RPMI7951 (cell line): ENCODE results near the gene ROMO1. TPM values are rescaled to one million over a fixed set of nuclear protein-coding genes. Genes with fewer than 3 reads are reported as not detected.
"Not testable (repeated sequence)": the region's sequence is repeated elsewhere in the genome, so short reads cannot be mapped to it uniquely, and the experiment has no call there.

Source experiments
- DNase-seq: peaks from one replicate; pipeline ENCODE4 v3.0.0-alpha.2; 2012; ENCODE audit warnings: low read depth
- total RNA-seq: library from RNA; depleted of rRNA; stranded (reverse); fragments of >200 nt; shearing (Covaris generic); gene quantifications from 2 replicates; pipeline ENCODE4 v1.2.3, GENCODE V29; 2014

The ROMO1 gene
- total RNA-seq, 1 experiment from 2014 or later: 624 TPM

DNA sequence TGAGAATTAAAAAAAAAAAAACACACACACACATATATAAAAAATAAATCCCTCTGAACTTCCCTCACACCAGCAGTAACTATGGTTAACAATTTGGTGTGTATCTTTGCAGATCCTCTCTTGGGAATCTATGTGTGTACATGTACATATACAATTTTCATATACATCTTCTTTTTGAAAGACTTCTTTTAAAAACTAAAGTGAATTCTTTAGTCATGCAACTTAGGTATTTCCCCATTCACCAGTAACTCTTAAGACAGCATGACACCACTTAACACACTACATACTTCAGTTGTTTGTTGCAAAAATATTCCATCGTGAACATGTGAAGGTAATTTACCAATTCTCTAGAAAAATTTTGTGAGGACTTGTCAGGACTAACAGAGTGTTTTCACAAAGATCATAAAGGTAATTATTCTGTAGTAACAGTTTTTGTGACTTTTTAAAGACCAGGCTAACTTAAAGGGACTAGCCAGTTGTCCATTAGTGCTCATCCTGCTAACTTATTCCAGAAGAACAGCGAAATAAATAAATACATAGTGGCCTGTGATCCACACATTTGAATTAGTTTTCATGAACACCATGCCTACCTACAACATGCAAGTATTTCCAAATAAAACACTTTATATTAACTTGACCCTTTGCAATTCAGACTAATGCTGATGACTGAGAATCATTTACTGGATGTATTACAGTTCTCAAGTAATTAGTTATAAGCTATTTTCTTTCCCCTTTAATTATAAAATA lies 30.8 kb downstream of the ROMO1 start:
- DNase-seq: no peak

DNA sequence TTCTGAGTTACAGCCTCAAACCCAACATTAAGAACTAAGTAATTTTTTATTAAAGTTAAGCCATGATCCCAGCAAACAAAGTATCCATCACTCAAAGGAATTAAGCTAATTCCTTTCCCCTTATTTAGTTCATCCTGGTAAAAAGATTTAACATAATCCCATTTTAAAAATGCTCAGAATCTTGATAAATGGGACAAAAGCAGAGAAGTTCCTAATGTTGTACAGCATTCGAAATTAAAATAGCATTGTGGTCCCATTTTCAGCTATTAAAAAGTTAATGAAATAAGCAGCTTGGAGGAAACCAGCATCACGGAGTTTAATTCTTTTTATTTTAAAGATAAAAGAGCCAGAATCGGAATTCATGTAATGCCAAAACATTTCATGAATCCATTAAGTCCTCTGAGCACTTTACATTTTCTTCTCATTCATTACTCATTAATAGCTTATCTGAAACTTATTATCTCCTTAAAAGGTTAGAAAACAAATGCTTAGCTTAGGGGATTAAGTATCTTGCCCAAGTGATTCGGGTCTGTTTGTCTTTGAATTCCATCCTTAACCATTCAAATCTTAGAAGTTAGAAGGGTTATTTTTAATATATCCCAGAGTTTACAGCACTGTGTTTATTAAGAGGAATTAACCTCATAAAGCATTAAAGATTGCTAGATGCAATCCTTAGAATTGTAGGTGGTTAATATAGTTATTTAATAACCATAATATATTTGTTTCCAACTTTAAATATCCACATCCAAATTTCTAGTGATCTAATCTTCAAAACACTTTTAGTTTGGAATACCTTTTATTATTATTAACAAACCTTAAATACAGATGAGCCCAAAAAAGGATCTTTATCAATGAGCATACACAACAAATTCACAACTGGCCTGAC lies 31.6 kb downstream of the ROMO1 start:
- no peak for DNase-seq

DNA sequence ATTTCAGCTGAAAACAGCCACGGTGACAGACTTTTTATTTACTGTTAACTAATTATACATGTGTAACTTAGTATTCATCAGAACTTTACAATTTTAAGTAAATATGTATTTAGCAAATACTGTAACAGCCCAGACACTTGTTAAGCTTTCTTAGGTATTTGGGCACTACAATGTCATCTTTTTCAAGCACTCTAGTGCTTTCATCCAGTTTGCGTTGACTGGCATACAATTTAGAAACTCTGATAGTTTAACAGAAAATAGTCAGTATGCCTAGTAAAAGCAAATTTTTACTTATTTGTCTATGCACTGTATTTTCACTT lies 32.2 kb downstream of the ROMO1 start:
- no peak for DNase-seq

DNA sequence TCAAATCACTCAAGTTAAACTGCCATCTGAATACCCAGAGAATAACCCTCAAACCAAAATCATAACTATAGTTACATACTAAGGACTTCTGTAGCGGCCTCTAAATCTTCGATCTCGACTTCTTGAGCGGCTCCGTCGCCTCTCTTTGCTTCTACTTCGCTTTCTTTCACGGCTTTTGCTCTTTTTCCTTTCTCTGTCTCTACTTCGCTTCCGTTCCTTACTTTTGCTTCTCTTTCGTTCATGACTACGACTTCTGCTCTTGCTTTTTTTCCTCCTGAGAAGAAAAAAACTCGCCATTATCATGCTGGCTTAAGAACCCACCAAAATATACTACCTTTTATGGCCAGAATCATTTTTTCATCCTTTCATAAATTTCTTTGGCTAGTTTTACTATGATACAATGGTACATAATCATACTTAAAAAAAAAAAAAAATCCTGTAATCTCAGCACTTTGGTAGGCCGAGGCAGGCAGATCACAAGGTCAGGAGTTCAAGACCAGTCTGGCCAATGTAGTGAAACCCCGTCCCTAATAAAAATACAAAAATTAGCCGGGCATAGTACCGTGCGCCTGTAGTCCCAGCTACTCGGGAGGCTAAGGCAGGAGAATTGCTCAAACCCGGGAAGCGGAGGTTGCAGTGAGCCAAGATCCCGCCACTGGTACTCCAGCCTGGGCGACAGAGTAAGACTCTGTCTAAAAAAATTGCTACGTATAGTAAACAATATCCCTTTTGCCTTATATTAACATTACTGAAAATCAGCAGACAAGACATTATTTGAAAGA lies 32.8 kb downstream of the ROMO1 start:
- DNase-seq: no peak

DNA sequence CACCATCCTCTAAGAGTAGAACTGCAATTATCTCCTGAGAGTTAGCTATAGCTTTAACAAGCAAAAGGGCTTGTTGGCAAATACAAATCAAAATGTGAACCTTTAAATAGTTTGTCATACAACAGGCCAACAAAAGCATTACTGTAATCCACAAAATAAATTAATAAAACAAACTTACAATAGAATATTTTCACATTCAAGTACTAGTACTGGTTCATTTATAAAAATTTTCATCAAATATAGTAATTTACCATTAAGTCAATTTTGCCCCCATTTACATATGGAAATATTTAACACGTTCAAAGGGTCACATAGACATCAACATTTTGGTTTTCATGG lies 33.4 kb downstream of the ROMO1 start:
- no peak for DNase-seq

DNA sequence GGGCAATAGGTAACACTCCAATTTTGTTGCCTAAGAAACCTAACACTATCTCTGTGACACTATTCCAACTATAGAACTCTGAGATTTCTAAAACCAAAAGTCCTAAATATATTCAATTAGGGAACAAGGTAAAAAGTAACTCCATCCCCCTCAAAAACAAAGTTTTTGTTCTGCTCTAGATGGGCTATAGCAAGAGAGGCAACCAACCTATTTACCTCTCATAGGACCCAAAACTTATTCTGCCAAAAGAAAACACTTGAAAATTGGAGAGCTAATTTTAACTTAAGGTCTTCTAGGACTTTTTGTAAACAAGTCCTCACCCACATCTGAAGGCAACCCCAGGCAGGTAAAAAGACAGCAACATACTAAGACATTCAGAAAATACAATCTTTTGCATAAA lies 35.2 kb downstream of the ROMO1 start:
- DNase-seq: no peak

DNA sequence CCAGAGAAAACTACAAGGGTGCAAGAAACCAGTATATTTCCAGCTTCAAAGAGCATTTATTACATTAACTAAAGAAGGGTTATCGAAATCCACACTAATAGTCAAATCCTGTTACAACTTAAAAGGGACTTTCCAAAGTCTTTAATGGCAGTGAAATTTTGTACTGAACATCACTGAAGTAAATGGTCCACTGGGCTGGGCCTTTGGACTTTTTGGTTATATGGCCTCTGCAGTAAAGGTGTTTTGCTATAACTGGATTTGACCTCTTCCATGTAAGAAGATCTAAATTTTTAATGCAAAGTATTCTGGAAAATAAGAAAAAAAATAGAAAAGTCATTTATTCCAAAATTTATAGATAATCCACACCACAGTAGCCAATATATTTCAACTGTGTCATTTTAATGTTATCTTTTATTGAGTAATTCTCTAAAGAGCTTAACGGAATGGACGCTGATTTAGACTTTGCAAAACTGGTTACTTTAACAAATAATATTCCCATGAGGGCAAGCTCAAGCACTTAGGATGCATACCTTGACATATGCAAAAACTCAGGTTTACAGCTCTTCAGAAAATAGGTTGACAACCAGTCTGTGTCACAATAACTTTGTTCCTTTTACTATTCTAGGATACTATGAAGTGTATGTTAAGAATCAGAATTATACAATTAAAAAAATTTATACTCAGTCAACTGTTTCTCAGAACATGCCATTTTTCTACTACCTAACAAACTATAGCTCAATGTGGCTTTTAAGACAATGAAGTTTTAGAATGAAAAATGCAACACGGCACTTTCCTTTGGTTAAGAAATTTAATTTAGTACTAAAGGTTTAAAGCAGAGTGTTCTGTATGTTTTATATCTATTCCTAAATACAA lies 35.8 kb downstream of the ROMO1 start:
- no peak for DNase-seq

DNA sequence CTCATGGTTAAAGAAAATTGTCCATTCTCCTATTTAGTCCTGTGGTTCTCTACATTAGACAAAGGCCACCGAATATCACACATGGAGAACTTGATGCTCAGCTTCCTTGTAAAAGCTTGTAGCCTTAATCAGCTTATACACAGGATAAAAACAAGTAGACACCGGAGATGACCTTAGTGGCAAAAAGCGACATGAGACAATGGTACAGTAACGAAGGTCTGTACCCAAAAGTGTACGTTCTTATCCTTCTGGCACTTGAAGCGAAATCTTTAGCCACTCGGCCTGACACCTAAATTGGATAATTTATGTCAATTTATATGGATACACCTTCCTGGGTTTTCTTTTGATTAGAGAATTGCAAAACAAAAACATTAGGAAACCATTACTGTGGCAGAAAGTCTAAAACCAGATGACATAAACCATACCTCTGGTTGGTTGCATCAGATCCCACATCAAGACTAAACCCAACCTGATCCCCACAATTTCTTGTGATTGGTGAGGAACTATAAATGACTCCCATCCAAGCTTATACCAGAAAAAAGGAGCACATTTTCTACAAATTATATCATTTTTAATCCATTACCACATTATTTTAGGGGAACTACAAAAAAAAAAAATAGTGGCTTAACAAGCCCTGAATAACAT lies 36.7 kb downstream of the ROMO1 start:
- DNase-seq: no peak

DNA sequence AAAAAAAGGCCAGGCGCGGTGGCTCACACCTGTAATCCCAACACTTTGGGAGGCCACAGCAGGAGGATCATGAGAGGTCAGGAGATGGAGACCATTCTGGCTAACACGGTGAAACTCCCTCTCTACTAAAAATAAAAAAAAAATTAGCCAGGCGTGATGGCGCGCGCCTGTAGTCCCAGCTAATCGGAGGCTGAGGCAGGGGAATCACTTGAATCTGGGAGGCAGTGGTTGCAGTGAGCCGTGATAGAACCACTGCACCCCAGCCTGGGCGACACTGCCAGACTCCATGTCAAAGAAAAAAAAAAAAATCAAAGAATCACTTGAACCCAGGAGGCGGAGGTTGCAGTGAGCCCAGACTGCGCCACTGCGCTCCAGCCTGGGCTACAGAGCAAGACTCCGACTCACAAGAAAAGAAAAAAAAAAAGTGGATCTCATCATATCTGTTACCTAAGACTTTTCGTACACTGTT lies 38.7 kb downstream of the ROMO1 start:
- DNase-seq: no peak

DNA sequence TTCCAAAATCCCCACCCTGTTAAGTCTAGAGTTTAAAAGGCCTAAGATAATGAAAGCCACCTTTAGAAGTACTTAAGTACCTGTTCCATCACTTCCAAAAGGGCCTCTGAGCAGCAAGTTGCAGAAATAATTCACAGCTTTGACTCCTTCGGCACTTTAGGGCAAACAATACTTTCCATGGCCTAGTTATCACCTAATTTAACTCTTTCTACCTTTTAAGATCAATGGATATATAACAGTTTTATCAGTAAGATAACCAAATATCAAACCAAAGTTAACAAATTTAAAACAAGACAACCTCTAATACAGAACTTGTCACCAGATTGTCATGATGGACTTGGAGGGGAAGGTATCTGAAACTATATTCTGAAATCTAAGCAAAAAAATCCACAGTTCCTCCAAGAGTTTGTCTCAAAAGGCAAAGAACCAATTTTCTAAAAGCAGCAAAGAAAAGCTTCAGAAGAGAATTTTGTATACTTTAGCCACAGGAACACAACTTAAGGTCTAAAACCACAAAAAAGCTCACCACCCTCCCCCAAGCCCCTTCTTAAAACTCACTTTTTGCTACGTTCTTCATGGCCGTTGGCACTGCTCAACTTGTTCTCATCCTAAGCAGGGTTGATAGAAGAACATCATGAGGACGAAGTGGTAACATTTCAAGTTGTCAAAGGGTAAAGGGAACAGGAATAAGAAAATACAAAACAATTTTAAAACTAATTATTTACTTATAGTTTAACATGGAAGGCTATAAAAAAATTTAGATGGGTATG lies 39.4 kb downstream of the ROMO1 start:
- no peak for DNase-seq

DNA sequence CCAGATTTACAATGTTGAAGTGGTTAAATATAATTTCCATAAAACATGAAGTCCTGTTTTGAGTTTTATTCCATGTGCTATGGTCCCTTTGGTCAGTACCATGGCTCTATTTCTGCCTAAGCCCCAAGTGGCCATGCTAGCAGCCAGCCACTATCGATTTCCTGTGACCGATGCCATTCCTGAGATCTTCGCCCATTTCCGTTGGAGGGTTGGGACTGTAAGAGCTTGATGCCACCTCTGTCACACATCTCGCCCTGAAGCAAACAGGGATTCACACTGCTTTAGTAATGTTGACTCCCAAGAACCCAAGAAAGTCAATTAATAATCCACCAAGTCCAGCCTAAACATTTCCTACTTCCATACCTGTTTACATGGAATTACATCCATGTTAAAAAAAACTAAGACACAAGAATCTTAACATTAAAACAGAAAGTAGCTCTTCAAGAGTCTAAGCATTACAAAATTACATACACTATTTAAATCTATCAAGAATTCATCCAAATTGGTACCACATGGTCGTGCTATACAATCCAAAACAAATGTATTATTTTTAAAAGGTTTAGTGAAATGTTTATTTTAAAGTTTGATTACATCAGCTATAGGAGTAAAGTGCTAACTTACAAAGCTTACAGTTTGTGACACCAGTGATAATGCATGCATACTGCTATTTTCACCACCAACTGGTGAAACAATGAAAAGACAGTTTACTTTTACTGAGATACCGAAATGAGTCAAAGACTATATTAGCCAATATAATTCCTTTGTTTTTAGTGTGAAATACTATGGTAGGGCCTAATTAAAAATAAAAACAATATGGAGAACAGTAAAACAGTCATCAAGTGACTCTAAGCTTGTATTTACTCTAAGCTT lies 40.3 kb downstream of the ROMO1 start:
- peak; percentile 50 for DNase-seq

DNA sequence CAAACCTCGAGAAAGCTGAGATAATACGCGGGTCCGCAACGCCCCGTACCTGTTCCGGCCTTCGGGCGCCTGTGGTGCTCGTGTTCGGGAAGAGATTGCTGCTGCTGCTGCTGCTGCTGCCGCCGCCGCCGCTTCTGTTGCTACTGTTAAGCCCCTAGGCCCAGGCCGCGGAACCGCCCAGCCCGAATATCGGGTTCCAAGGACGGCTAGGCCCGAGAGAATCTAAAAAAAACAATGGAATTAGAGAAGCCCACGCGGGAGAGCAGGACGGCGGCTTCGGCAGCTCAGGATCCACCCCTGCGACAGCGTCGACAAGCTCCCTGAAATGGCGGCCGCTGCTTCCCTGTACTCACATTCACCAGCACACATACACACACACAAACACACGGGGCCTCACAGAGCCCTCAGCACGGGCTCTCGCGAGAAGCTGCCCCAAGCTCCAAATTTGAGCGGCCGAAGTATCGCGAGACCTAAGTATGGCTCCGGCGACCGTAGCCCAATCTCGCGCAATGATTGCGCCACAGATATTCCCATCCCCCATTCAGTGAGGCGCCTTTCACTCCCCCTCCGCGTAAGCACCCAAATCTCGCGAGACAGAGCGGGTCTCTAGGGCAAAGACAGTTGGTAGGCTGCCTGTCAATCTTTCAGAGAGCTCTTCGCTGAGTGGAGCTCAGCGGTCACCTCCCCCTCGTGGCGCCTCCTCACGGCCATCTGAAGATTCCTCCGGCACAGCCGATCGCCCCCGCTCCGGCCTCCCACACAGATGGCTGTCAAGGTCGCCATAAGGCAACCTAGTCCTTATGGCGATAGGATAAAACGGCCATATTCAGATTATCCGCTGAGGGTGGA lies 42.9 kb downstream of the ROMO1 start, which contains the start of gene RBM39:
RBM39 (minus strand) TSS at position 369 of the 849 bp plus-strand sequence. CDS start 1,386 bp downstream, outside the sequence.
- DNase-seq: peak; percentile 100

DNA sequence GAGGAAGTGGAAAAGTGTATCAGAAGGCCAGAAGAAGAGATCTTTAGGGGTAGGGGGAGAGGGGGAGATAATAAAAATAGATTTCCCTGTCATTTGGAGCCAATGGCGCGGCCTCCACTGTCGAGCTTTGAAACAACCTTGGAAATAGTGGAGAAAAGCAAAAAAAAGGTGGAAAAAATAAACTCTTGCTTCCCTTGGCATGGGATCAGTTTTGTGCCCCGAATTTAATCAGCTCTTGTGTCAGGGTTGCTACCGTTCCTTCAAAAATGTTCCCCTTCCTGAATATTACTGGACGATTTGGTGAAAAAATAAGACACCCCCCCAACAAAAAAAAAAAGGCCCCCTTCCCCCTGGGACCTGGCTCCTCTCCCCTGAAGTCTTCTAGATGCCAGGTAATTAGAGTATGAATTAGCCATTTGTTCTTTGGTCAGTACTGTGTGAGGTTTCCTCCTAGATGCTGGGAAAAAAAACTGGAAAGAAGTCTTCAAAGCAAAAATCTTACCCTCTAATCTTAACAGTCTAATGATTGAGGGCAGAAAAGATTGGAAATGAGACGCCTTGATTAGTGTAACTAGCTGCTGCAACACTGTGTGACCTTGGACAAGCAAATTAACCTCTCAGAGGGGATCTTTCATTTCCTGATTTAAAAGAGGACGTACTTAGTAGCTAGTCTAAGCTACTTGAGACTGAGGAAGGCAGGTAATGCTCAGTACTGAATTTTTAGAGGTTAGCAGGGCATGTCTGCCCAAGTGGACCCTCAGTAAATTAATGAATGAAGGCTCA lies 43.7 kb downstream of the ROMO1 start:
- DNase-seq: peak; percentile 47

DNA sequence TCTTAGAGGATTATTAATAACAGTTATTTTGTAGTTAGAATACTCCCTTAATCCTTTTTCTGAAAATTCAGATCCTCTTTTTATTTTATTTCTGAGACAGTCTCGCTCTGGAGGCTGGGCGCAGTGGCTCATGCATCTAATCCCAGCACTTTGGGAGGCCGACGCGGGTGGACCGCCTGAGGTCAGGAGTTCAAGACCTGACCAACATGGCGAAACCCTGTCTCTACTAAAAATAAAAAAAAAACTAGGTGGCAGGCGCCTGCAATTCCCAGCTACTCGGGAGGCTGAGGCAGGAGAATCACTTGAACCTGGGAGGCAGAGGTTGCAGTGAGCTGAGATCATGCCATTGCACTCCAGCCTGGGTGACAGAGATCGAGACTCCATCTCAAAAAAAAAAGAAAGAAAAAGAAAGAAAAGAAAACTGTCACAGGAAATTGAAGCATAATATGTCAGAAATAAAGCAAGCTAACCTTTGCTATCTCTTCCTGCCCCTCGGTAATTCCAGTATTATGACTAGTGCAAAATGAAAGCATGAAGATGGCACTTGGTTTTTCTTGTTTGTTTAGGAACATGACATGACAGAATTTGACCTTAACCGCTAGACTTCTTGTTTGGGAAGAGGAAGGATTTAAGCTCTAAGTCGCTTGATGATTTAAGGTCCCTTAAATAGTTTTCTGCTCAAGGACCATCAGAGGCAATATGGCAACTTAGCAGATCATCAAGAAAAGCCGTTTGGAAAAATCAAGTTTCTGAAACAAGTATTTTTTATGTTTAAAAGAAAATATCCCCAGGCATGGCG lies 44.7 kb downstream of the ROMO1 start:
- peak; percentile 51 for DNase-seq

DNA sequence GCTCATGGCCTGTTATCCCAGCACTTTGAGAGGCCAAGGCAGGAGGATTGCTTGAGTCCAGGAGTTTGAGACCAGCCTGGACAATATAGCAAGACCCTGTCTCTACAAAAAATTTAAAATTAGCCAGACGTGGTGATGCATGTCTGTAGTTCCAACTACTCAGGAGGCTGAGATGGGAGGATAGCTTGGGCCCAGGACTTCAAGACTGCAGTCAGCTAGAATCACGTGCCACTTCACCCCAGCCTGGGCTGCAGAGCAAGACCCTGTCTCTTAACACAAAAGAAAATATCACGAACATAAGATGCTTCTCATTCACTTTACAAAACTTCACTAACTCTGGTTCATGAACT lies 45.3 kb downstream of the ROMO1 start:
- not testable (repeated sequence) for DNase-seq
